Mesothelial cell of epicardium (in vitro differentiated cells): Measurements from ENCODE around the gene TMEM150C. TPM values are rescaled to one million over a fixed set of nuclear protein-coding genes. Genes with fewer than 3 reads are reported as not detected.

Experiments
- DNase-seq, 2 experiments: peaks; one replicate each; pipeline ENCODE4 v3.0.0; 2021; ENCODE audit warnings: low spot score in 2 of 2; ENCODE audit not compliant: unreplicated experiment in 2 of 2
- H3K27ac Mint-ChIP-seq: 2 replicates; pipeline ENCODE4 v1.8.0; 2021; ENCODE audit warnings: mixed read lengths
- H3K27me3 Mint-ChIP-seq: 2 replicates; pipeline ENCODE4 v1.8.0; 2021; ENCODE audit warnings: low read depth, mixed read lengths
- H3K36me3 Mint-ChIP-seq: 2 replicates; pipeline ENCODE4 v1.8.0; 2021; ENCODE audit warnings: mixed read lengths
- H3K4me1 Mint-ChIP-seq: 2 replicates; pipeline ENCODE4 v1.8.0; 2021; ENCODE audit warnings: mixed read lengths
- H3K4me3 Mint-ChIP-seq: 2 replicates; pipeline ENCODE4 v1.8.0; 2021; ENCODE audit warnings: mild to moderate bottlenecking, moderate library complexity, mixed read lengths
- H3K9me3 Mint-ChIP-seq: 2 replicates; pipeline ENCODE4 v1.8.0; 2021; ENCODE audit warnings: mixed read lengths
- total RNA-seq: library from RNA; stranded (reverse); gene quantifications from 3 replicates; pipeline ENCODE4 v1.2.1, GENCODE V29; 2021
- TF ChIP-seq, protein P1 (sequence below): fragments of 200-600 bp; sonication (generic); IDR thresholded peaks from one replicate; pipeline ENCODE4 v1.5.0; 2021; ENCODE audit warnings: antibody characterized with exemption; ENCODE audit not compliant: unreplicated experiment

Gene TMEM150C
- total RNA-seq, 1 donor from 2014 or later, result 4.3 TPM

DNA sequence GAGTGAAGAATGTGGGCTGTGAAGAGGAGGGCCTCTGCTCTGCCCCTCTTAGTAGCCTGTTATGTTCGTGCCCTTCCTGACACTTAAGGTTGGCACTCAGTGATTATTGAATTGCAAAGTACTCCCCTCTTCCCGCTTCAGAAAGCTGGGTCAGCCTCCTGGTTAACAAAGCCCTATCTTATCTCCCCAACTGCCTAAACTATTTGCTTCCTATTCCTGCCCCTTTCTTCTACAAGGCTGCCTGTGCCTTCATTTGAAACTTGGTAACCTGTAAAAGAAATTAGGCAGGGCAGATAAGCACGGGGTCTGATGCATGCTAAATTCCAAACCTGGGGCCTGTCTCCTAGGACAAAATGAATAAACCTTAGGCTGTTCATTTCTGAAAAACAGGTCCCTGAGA, 23.1 kb upstream of the TMEM150C start:
- no peak overlapping the region for H3K4me3 Mint-ChIP-seq
- no peaks in the 10 kb centered on the region for H3K36me3 Mint-ChIP-seq
- TF ChIP-seq, protein P1, sequence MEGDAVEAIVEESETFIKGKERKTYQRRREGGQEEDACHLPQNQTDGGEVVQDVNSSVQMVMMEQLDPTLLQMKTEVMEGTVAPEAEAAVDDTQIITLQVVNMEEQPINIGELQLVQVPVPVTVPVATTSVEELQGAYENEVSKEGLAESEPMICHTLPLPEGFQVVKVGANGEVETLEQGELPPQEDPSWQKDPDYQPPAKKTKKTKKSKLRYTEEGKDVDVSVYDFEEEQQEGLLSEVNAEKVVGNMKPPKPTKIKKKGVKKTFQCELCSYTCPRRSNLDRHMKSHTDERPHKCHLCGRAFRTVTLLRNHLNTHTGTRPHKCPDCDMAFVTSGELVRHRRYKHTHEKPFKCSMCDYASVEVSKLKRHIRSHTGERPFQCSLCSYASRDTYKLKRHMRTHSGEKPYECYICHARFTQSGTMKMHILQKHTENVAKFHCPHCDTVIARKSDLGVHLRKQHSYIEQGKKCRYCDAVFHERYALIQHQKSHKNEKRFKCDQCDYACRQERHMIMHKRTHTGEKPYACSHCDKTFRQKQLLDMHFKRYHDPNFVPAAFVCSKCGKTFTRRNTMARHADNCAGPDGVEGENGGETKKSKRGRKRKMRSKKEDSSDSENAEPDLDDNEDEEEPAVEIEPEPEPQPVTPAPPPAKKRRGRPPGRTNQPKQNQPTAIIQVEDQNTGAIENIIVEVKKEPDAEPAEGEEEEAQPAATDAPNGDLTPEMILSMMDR, result no peak
- H3K27me3 Mint-ChIP-seq, result no peaks in the 10 kb centered on the region
- no peak for DNase-seq
- H3K27ac Mint-ChIP-seq, result no peak overlapping the region
- peaks cover 7% of the 10 kb centered on the region for H3K4me1 Mint-ChIP-seq
- no peaks in the 10 kb centered on the region for H3K9me3 Mint-ChIP-seq

DNA sequence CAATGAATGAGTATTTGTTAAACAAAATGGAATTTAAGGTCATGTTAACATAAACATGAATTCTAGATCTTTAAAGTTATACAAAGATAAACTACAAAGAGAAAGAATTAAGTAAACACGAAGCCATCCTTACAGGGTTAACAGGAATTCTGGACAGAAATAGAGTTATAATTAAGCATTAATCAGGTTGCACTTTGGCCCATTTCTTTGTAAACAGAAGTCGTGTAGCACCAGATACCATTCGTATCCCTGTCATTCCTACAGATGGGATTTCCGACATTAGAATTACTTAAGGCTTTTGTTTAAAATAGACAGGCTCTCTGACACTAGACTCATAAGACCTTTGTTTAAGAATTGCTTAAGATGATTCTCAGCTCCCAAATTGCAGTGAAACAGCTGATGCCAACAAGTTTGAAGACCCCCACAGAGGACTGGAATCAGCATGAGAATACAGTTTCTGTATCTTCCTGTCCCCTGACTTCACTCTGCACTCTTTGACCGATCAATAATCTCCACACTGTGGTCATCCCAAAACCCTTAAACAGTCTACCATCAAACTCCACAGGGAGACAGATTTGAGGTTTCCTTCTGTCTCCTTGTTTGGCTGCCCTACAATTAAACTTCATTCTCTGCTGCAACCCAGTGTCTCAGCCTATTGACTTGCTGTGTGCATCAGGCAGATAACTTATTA, 22.3 kb upstream of the TMEM150C start:
- DNase-seq, result no peak
- Mint-ChIP-seq H3K27ac (no peak overlapping the region), H3K9me3 (no peaks in the 10 kb centered on the region), H3K4me1 (peaks cover 7% of the 10 kb centered on the region), H3K36me3 (no peaks in the 10 kb centered on the region), H3K4me3 (no peak overlapping the region), H3K27me3 (no peaks in the 10 kb centered on the region)
- TF ChIP-seq, protein P1, result no peak

DNA sequence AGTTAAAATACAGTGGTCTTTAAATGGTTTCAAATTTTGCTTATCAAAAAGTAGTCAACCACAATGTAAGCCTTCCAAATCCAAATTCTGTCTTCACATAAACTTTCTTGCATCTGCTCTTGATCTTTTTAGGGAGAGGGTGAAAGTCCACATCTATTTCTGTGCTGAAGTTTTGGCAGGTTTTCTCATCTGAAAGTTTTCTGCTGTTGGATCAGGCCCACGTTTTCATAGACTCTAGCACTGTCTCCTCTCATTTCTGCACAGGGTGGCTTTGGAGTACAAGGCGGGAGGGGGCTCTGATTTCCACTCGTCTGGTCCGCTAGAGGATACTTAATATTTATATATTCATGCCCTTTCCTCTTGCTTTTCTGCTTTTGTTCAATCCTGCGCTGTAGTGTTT, 18.1 kb upstream of the TMEM150C start:
- TF ChIP-seq, protein P1, result no peak
- Mint-ChIP-seq H3K4me1 (peaks cover 1% of the 10 kb centered on the region), H3K27me3 (no peaks in the 10 kb centered on the region), H3K9me3 (no peaks in the 10 kb centered on the region), H3K4me3 (no peak overlapping the region), H3K36me3 (no peaks in the 10 kb centered on the region), H3K27ac (no peak overlapping the region)
- no peak for DNase-seq

DNA sequence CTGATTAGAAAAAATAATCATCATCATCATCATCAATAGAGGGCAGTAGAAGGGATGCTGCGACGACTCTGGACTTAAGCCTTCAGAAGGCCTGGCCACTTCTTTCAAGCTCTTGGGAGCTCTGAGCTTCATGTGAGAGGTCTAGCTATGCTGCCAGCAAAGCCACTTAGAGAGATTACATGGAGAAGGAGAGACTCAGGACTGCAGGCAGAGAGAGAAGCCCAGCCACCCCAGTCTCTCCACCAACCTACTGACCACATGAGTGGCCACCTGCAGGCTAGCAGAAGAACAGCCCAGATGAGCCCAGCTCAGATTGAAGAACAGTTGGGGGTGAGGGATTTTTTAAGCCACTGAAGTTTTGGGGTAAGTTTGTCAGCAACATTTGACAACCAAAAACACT, 17.1 kb upstream of the TMEM150C start:
- no peak overlapping the region for H3K27ac Mint-ChIP-seq
- no peak overlapping the region for H3K4me3 Mint-ChIP-seq
- peaks cover 7% of the 10 kb centered on the region for H3K9me3 Mint-ChIP-seq
- TF ChIP-seq, protein P1, result no peak
- DNase-seq, result no peak
- no peaks in the 10 kb centered on the region for H3K27me3 Mint-ChIP-seq
- no peaks in the 10 kb centered on the region for H3K36me3 Mint-ChIP-seq
- no peaks in the 10 kb centered on the region for H3K4me1 Mint-ChIP-seq

DNA sequence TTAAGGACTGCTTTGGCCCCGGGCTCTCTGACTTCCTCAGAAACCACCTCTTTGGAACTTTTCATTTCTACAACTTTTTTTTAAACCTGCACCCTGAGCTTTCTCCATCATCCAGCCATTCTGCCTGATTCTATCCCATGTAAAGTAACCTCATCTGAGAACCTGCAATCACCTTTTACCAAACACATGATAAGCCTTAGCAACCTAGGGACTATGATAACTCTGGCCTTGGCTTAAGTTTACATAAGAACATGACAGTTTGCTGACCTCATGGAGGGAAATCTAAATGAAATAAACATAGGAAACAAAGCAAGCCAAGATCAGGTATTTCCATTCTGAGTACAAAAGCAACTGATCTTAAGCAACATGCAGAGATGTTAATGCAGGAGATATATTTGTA, 15.7 kb upstream of the TMEM150C start:
- DNase-seq, result no peak
- Mint-ChIP-seq H3K4me3 (no peak overlapping the region), H3K27me3 (no peaks in the 10 kb centered on the region), H3K27ac (no peak overlapping the region), H3K9me3 (peaks cover 7% of the 10 kb centered on the region), H3K36me3 (no peaks in the 10 kb centered on the region), H3K4me1 (no peaks in the 10 kb centered on the region)
- TF ChIP-seq, protein P1, result no peak

DNA sequence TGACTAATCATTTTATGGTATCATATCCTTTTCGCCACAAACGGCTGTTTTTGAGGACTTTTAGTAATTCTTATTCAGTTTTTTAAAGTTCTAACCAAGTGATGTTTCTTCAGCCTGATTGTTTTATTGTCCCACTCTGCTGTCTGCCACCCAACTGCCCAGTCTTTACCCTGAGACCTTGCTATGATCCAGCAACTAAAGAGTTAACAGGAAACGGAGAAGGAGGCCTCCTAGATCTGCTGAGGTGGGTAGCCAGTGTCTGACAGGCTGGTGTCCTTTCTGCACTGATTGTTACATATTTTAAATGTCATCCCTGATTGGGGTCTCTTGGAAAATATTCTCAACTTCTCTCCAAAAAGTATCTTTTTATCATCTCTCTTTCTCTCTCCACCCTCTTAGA, 7.9 kb upstream of the TMEM150C start:
- no peaks in the 10 kb centered on the region for H3K36me3 Mint-ChIP-seq
- no peak overlapping the region for H3K4me3 Mint-ChIP-seq
- DNase-seq, result no peak
- peaks cover 7% of the 10 kb centered on the region for H3K9me3 Mint-ChIP-seq
- TF ChIP-seq, protein P1, result no peak
- H3K27me3 Mint-ChIP-seq, result peaks cover 5% of the 10 kb centered on the region
- no peak overlapping the region for H3K27ac Mint-ChIP-seq
- H3K4me1 Mint-ChIP-seq, result peaks cover 2% of the 10 kb centered on the region
